Stomach (tissue), 9 donors: ENCODE measurements around the gene MAN1B1. TPM values are rescaled to one million over a fixed set of nuclear protein-coding genes. Genes with fewer than 3 reads are reported as not detected.
A peak's percentile ranks its signal among the peaks of the same experiment; 100 is the strongest.

ENCODE experiments used
- DNase-seq, 2 donors: peaks; one replicate each; pipeline versions ENCODE4 v3.0.0 to v3.0.0-alpha.2; 2013 to 2019
- H3K27ac ChIP-seq, 5 donors: fragments of 200-600 bp in 4 of 5; sonication (generic) in 4 of 5; one replicate each; pipeline ENCODE4 v1.5.1; 2013 to 2019; ENCODE audit warnings: mild to moderate bottlenecking in 1 of 5, moderate library complexity in 1 of 5
- H3K27me3 ChIP-seq, 3 donors: fragments of 200-600 bp; sonication (generic); one replicate each; pipeline ENCODE4 v1.5.1; 2017 to 2019; ENCODE audit warnings: mixed run types in 1 of 3
- H3K36me3 ChIP-seq, 4 donors: fragments of 200-600 bp; sonication (generic); 1 replicate in 3 of 4; 2 replicates in 1 of 4; pipeline ENCODE4 v1.5.1; 2016 to 2019
- H3K4me1 ChIP-seq, 4 donors: fragments of 200-600 bp; sonication (generic); one replicate each; pipeline ENCODE4 v1.5.1; 2016 to 2019
- H3K4me3 ChIP-seq, 4 donors: fragments of 200-600 bp; sonication (generic) in 3 of 4; one replicate each; pipeline ENCODE4 v1.5.1; 2016 to 2019; ENCODE audit warnings: mild to moderate bottlenecking in 1 of 4
- H3K9me3 ChIP-seq, 4 donors: fragments of 200-600 bp; sonication (generic); one replicate each; pipeline ENCODE4 v1.5.1; 2016 to 2019
- CTCF ChIP-seq, 7 experiments: fragments of 450-650 bp in 4 of 7; fragments of 200-600 bp in 3 of 7; sonication (generic) in 3 of 7; IDR thresholded peaks; one replicate each; pipeline ENCODE4 v1.5.1; 2016 to 2019; ENCODE audit warnings: antibody characterized with exemption in 7 of 7, control low read depth in 2 of 7, mild to moderate bottlenecking in 1 of 7
- EP300 ChIP-seq: sonication (generic); formaldehyde crosslinking; IDR thresholded peaks from one replicate; pipeline ENCODE4 v1.6.1; 2017; ENCODE audit warnings: antibody characterized with exemption
- POLR2A ChIP-seq, 4 donors: fragments of 450-650 bp; IDR thresholded peaks; one replicate each; pipeline ENCODE4 v1.6.1; 2016; ENCODE audit warnings: antibody characterized with exemption in 4 of 4, control low read depth in 2 of 4, mild to moderate bottlenecking in 1 of 4, moderate library complexity in 1 of 4
- POLR2AphosphoS5 ChIP-seq, 3 donors: sonication (generic); formaldehyde crosslinking; IDR thresholded peaks; one replicate each; pipeline ENCODE4 v1.6.1; 2016; ENCODE audit warnings: antibody characterized with exemption in 3 of 3
- WGBS, 5 donors: extraction: QIAGEN DNeasy Blood & Tissue Kit in 3 of 5; methylation state at CpG; one replicate each; pipeline versions ENCODE4 v1.1.5 to v1.1.7; 2013 to 2018; 5-methylcytosine and 5-hydroxymethylcytosine counted together
- intact Hi-C: fragments of 100-400 bp; cut with DNase I; formaldehyde crosslinking; loops from one replicate; pipeline ENCODE4 v1.15.1; 2023; ENCODE audit warnings: low total_unique reads
- polyA plus RNA-seq, 3 donors: library from polyadenylated mRNA; stranded (reverse); fragments of 200-250 nt; gene quantifications; one replicate each; pipeline ENCODE4 v1.2.3, GENCODE V29; 2013
- total RNA-seq, 5 donors: library from RNA; depleted of rRNA; stranded (reverse); fragments of >200 nt; gene quantifications; one replicate each; pipeline versions ENCODE4 v1.1.0 to v1.2.3, GENCODE V29; 2014 to 2016
- donor health status: healthy with polysubstance abuse.
- donor health status: Bipolar disorder and iron deficiency.
- donor health status: healthy.

The MAN1B1 gene
- total and polyA plus RNA-seq, 8 donors, result 4.7 to 167 (median 39.8) TPM

GRCh38 chr9:137078701-137079400 lies 7.9 kb upstream of the MAN1B1 start:
- DNase-seq, result peak in 1 of 2 donors; percentile 49
- peak overlapping the region in 2 of 5 donors; percentile 53 to 69 for H3K27ac ChIP-seq
- WGBS, 5 donors, result 45 to 66% (median 60%) methylated on average over 22 to 51 of the region's 51 CpGs
- no peaks in the 10 kb centered on the region for H3K9me3 ChIP-seq
- intact Hi-C loops, result no loop called here
- H3K4me3 ChIP-seq, result peak overlapping the region; percentile 55 to 85 (median 70)
- peaks cover 18 to 45% (median 41%) of the 10 kb centered on the region in 4 donors for H3K4me1 ChIP-seq
- H3K27me3 ChIP-seq, result peaks cover 0 to 31% (median 0%) of the 10 kb centered on the region in 3 donors
- H3K36me3 ChIP-seq, result peaks cover 15 to 49% (median 47%) of the 10 kb centered on the region in 4 donors
- no peak for TF ChIP-seq POLR2A (IDR thresholded peaks at IDR 0.05)
- no peak for TF ChIP-seq CTCF (IDR thresholded peaks at IDR 0.05)
- no peak for TF ChIP-seq POLR2AphosphoS5 (IDR thresholded peaks at IDR 0.05)
- no peak for TF ChIP-seq EP300

- no peak for DNase-seq
- no peak overlapping the region for H3K4me3 ChIP-seq
- H3K36me3 ChIP-seq, result peaks cover 15 to 49% (median 47%) of the 10 kb centered on the region in 4 donors
- intact Hi-C loops, result no loop called here
- H3K27me3 ChIP-seq, result peaks cover 0 to 31% (median 0%) of the 10 kb centered on the region in 3 donors
- TF ChIP-seq CTCF (IDR thresholded peaks at IDR 0.05) (no peak), EP300 (no peak), POLR2AphosphoS5 (IDR thresholded peaks at IDR 0.05) (no peak)
- no peaks in the 10 kb centered on the region for H3K9me3 ChIP-seq
- 73 to 85% (median 84%) methylated on average over 2 to 13 of the region's 13 CpGs for WGBS, 5 donors
- peaks cover 18 to 47% (median 43%) of the 10 kb centered on the region in 4 donors for H3K4me1 ChIP-seq
- no peak overlapping the region for H3K27ac ChIP-seq
These were observed 7.4 kb upstream of the MAN1B1 start for GRCh38 chr9:137079401-137079787.

- Histone ChIP-seq H3K4me1 (peaks cover 22 to 58% (median 48%) of the 10 kb centered on the region in 4 donors), H3K9me3 (no peaks in the 10 kb centered on the region), H3K4me3 (no peak overlapping the region), H3K27ac (no peak overlapping the region), H3K36me3 (peaks cover 15 to 49% (median 47%) of the 10 kb centered on the region in 4 donors), H3K27me3 (peaks cover 0 to 31% (median 0%) of the 10 kb centered on the region in 3 donors)
- 88 to 96% (median 92%) methylated on average over 13 to 24 of the region's 24 CpGs for WGBS, 5 donors
- no peak for TF ChIP-seq POLR2AphosphoS5 (IDR thresholded peaks at IDR 0.05)
- TF ChIP-seq POLR2A (IDR thresholded peaks at IDR 0.05), result no peak
- DNase-seq, result no peak
- intact Hi-C loops, result no loop called here
These were observed 6.3 kb upstream of the MAN1B1 start for GRCh38 chr9:137080260-137081122.

- H3K27me3 ChIP-seq, result peaks cover 0 to 17% (median 0%) of the 10 kb centered on the region in 3 donors
- H3K4me3 ChIP-seq, result no peak overlapping the region
- no peak for DNase-seq
- TF ChIP-seq CTCF (IDR thresholded peaks at IDR 0.05), result no peak
- TF ChIP-seq EP300, result no peak
- no peak for TF ChIP-seq POLR2AphosphoS5 (IDR thresholded peaks at IDR 0.05)
- no peak for TF ChIP-seq POLR2A (IDR thresholded peaks at IDR 0.05)
- peaks cover 29 to 64% (median 53%) of the 10 kb centered on the region in 4 donors for H3K4me1 ChIP-seq
- peaks cover 15 to 49% (median 47%) of the 10 kb centered on the region in 4 donors for H3K36me3 ChIP-seq
- no peaks in the 10 kb centered on the region for H3K9me3 ChIP-seq
- intact Hi-C loops, result no loop called here
- peak overlapping the region in 4 of 5 donors; percentile 48 to 79 (median 70) for H3K27ac ChIP-seq
- WGBS, 5 donors, result 93 to 96% (median 94%) methylated on average over 11 to 16 of the region's 16 CpGs
These were observed 4.4 kb upstream of the MAN1B1 start for GRCh38 chr9:137082222-137082924.
